Panc1 (cell line): ENCODE data around the gene ZNF184. TPM values are rescaled to one million over a fixed set of nuclear protein-coding genes. Genes with fewer than 3 reads are reported as not detected.

Experiments
- ATAC-seq: fragments of 200-7000 bp; cut with Tn5 transposase; 2 replicates; pipeline ENCODE4 v1.9.1; 2020; ENCODE audit warnings: mild to moderate bottlenecking, moderate library complexity
- BruUV-seq: library from RNA; stranded (reverse); fragments of 400-500 nt; replicated peaks from 2 replicates; lab custom pipeline; 2021; lab: Mats Ljungman, UMichigan
- CTCF ChIA-PET: fragments of 300-600 bp; sonication (Branson Sonifier 250); formaldehyde crosslinking; loops from one replicate; lab custom pipeline; 2022; ENCODE audit warnings: antibody characterized with exemption; lab: Charles Lee
- POLR2A ChIA-PET: fragments of 300-600 bp; sonication (Branson Sonifier 250); formaldehyde crosslinking; loops from one replicate; lab custom pipeline; 2022; ENCODE audit warnings: antibody characterized with exemption; lab: Charles Lee
- DNase-seq: peaks from one replicate; pipeline ENCODE4 v3.0.0-alpha.2; 2010; ENCODE audit warnings: low read depth, low spot score
- H3K27ac ChIP-seq: 2 replicates; pipeline ENCODE4 v1.5.1; 2011; ENCODE audit warnings: mild to moderate bottlenecking, low read length, inconsistent platforms
- H3K27me3 ChIP-seq: fragments of 200-500 bp; sonication (Bioruptor generic); 2 replicates; pipeline ENCODE4 v1.6.0; 2014; ENCODE audit warnings: low read length, inconsistent platforms; ENCODE audit not compliant: control insufficient read depth, insufficient read depth
- H3K36me3 ChIP-seq: fragments of 200-500 bp; sonication (Bioruptor generic); 2 replicates; pipeline ENCODE4 v1.5.1; 2014; ENCODE audit warnings: inconsistent platforms, mild to moderate bottlenecking, low read length, moderate library complexity; ENCODE audit not compliant: control insufficient read depth, insufficient read depth
- H3K4me1 ChIP-seq: 2 replicates; pipeline ENCODE4 v1.5.1; 2011; ENCODE audit warnings: inconsistent platforms, mild to moderate bottlenecking, low read length, moderate library complexity; ENCODE audit not compliant: control insufficient read depth, insufficient read depth
- H3K4me3 ChIP-seq, 2 experiments: 2 replicates each; pipeline ENCODE4 v1.5.1; 2011 to 2012; ENCODE audit warnings: low read depth in 2 of 2, low read length in 2 of 2, mild to moderate bottlenecking in 2 of 2, inconsistent platforms in 1 of 2, moderate library complexity in 1 of 2
- H3K9me3 ChIP-seq: fragments of 200-500 bp; sonication (Bioruptor generic); 2 replicates; pipeline ENCODE4 v1.5.1; 2014; ENCODE audit warnings: low read depth, mild to moderate bottlenecking, inconsistent platforms, low read length, moderate library complexity; ENCODE audit not compliant: control insufficient read depth, insufficient read depth
- CTCF ChIP-seq: fragments of 450-650 bp; IDR thresholded peaks from 2 replicates; pipeline ENCODE4 v1.5.1; 2017; ENCODE audit warnings: mild to moderate bottlenecking
- POLR2AphosphoS5 ChIP-seq: IDR thresholded peaks from 2 replicates; pipeline ENCODE4 v1.6.1; 2012; ENCODE audit warnings: mild to moderate bottlenecking, low read depth, low read length, moderate library complexity
- SIN3A ChIP-seq: IDR thresholded peaks from 2 replicates; pipeline ENCODE4 v1.6.1; 2012; ENCODE audit warnings: low read depth, mild to moderate bottlenecking, low read length, moderate library complexity, borderline replicate concordance; ENCODE audit not compliant: insufficient read depth
- TCF7L2 ChIP-seq: IDR thresholded peaks from 2 replicates; pipeline ENCODE4 v1.6.1; 2011; ENCODE audit warnings: mild to moderate bottlenecking, low read depth, low read length, inconsistent platforms
- in situ Hi-C: cut with HindIII; loops from 2 replicates; pipeline ENCODE4 v1.10.0; 2016; ENCODE audit warnings: low sequenced_read_pairs, low pct_unique_long_range_greater_than_20kb
- intact Hi-C: fragments of 100-400 bp; cut with micrococcal nuclease; formaldehyde crosslinking; loops from one replicate; pipeline ENCODE4 v1.10.0; 2022; ENCODE audit not compliant: unreplicated experiment
- total RNA-seq: library from RNA; stranded (reverse); gene quantifications from one replicate; pipeline ENCODE4 v1.2.1, GENCODE V29; 2021; ENCODE audit not compliant: unreplicated experiment
- TF ChIP-seq, protein P1 (sequence below), 2 experiments: IDR thresholded peaks; 2 replicates each; pipeline ENCODE4 v1.6.1; 2011 to 2012; ENCODE audit warnings: low read depth in 2 of 2, control low read depth in 1 of 2, low read length in 1 of 2, mild to moderate bottlenecking in 1 of 2, moderate library complexity in 1 of 2; ENCODE audit not compliant: insufficient read depth in 1 of 2

The ZNF184 gene
- total RNA-seq, 1 experiment from 2014 or later: 7.8 TPM

GRCh38 chr6:27495386-27496135, 22.7 kb upstream of the ZNF184 start:
- CTCF ChIA-PET: interaction anchor here (0.6 to 1.4 kb wide), 2 partner anchors 24 to 205 kb away, joined by 3 to 5 read pairs; no protein-coding TSS in a partner anchor
- peak; percentile 98 for ATAC-seq
- POLR2A ChIA-PET: no interaction called here

DNA sequence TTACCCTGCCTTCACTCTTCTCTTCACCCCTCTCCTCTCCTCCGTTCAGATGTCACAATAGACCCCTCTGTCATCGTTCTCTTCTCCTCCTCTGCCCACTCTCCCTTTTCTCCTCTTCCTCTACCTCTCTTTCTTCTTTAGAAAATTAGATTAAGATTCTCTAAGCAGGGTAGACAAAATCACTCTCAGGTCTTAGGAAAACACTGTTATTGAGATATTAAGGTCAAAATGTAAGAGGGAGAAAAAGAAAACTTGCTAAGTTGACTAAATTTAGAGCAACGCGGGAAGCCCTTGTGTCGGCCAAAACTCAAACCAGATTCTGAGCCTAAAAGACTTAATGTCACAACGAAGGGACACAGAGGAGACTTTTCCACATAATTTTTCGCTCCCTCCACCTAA, 22.1 kb upstream of the ZNF184 start:
- no TSS peak for BruUV-seq
- ChIA-PET CTCF (interaction anchor here (1.4 kb wide), 1 partner anchor 24 kb away, joined by 3 read pairs; no protein-coding TSS in a partner anchor), POLR2A (no interaction called here)
- Histone ChIP-seq H3K27ac (peak overlapping the region; percentile 59), H3K4me1 (no peaks in the 10 kb centered on the region; the same call in 1 of the 2 replicates), H3K36me3 (no peaks in the 10 kb centered on the region), H3K27me3 (peaks cover 2% of the 10 kb centered on the region; the same call in 1 of the 2 replicates), H3K9me3 (no peaks in the 10 kb centered on the region), H3K4me3 (peak overlapping the region; percentile 74 to 94)
- DNase-seq (no peak), ATAC-seq (no peak)
- intact Hi-C loops: loop anchor here (5.0 kb wide), 1 partner anchor 183 kb away; the partner anchor contains the start of gene POM121L2
- no peak for TF ChIP-seq CTCF
- no peak for TF ChIP-seq TCF7L2
- TF ChIP-seq, protein P1, sequence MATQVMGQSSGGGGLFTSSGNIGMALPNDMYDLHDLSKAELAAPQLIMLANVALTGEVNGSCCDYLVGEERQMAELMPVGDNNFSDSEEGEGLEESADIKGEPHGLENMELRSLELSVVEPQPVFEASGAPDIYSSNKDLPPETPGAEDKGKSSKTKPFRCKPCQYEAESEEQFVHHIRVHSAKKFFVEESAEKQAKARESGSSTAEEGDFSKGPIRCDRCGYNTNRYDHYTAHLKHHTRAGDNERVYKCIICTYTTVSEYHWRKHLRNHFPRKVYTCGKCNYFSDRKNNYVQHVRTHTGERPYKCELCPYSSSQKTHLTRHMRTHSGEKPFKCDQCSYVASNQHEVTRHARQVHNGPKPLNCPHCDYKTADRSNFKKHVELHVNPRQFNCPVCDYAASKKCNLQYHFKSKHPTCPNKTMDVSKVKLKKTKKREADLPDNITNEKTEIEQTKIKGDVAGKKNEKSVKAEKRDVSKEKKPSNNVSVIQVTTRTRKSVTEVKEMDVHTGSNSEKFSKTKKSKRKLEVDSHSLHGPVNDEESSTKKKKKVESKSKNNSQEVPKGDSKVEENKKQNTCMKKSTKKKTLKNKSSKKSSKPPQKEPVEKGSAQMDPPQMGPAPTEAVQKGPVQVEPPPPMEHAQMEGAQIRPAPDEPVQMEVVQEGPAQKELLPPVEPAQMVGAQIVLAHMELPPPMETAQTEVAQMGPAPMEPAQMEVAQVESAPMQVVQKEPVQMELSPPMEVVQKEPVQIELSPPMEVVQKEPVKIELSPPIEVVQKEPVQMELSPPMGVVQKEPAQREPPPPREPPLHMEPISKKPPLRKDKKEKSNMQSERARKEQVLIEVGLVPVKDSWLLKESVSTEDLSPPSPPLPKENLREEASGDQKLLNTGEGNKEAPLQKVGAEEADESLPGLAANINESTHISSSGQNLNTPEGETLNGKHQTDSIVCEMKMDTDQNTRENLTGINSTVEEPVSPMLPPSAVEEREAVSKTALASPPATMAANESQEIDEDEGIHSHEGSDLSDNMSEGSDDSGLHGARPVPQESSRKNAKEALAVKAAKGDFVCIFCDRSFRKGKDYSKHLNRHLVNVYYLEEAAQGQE (IDR thresholded peaks at IDR 0.05; ENCODE audit: insufficient read depth in 1 of 2, low read depth in 2 of 2, low read length in 1 of 2): no peak
- TF ChIP-seq POLR2AphosphoS5: no peak
- TF ChIP-seq SIN3A: no peak
- in situ Hi-C loops: no loop called here

More at GRCh38 chr6:27495386-27496135, 22.7 kb upstream of the ZNF184 start:
- Histone ChIP-seq H3K4me1 (no peaks in the 10 kb centered on the region; the same call in 1 of the 2 replicates), H3K27me3 (peaks cover 2% of the 10 kb centered on the region; the same call in 1 of the 2 replicates), H3K4me3 (peak overlapping the region; percentile 74 to 94), H3K9me3 (no peaks in the 10 kb centered on the region), H3K36me3 (no peaks in the 10 kb centered on the region), H3K27ac (peak overlapping the region; percentile 59)
- in situ Hi-C loops: no loop called here
- peak; percentile 96 for DNase-seq
- intact Hi-C loops: loop anchor here (5.0 kb wide), 1 partner anchor 183 kb away; the partner anchor contains the start of gene POM121L2
- peak; percentile 78 for TF ChIP-seq TCF7L2
- peak; percentile 60 for TF ChIP-seq CTCF
- no peak for TF ChIP-seq POLR2AphosphoS5
- TF ChIP-seq SIN3A: no peak
- no TSS peak for BruUV-seq
